Heart right ventricle (tissue), 16 donors: ENCODE results near the gene UTF1. TPM values are rescaled to one million over a fixed set of nuclear protein-coding genes. Genes with fewer than 3 reads are reported as not detected.

Experiments
- ATAC-seq, 8 donors: fragments of 200-7000 bp; cut with Tn5 transposase; one replicate each; pipeline ENCODE4 v1.9.1; 2020; ENCODE audit warnings: mild to moderate bottlenecking in 8 of 8, moderate library complexity in 8 of 8, moderate number of reproducible peaks in 1 of 8
- DNase-seq, 2 donors: peaks; one replicate each; pipeline ENCODE4 v3.0.0-alpha.2; 2020
- H3K27ac ChIP-seq, 10 donors: fragments of 200-600 bp; sonication (generic) in 2 of 10; one replicate each; pipeline versions ENCODE4 v1.5.0 to v1.8.0; 2020 to 2022; ENCODE audit warnings: mild to moderate bottlenecking in 3 of 10
- H3K27me3 ChIP-seq, 7 donors: fragments of 200-600 bp; one replicate each; pipeline ENCODE4 v1.8.0; 2021 to 2022; ENCODE audit warnings: mild to moderate bottlenecking in 2 of 7
- H3K36me3 ChIP-seq, 9 donors: fragments of 200-600 bp; sonication (generic) in 1 of 9; one replicate each; pipeline versions ENCODE4 v1.5.0 to v1.8.0; 2020 to 2022; ENCODE audit warnings: mild to moderate bottlenecking in 2 of 9
- H3K4me1 ChIP-seq, 9 donors: fragments of 200-600 bp; sonication (generic) in 1 of 9; one replicate each; pipeline versions ENCODE4 v1.5.0 to v1.8.0; 2020 to 2022; ENCODE audit warnings: mild to moderate bottlenecking in 4 of 9
- H3K4me3 ChIP-seq, 10 donors: fragments of 200-600 bp; sonication (generic) in 2 of 10; one replicate each; pipeline versions ENCODE4 v1.5.0 to v1.8.0; 2020 to 2022; ENCODE audit warnings: mild to moderate bottlenecking in 7 of 10, moderate library complexity in 2 of 10
- H3K9me3 ChIP-seq, 11 donors: fragments of 200-600 bp in 10 of 11; sonication (generic) in 2 of 11; one replicate each; pipeline versions ENCODE4 v1.5.0 to v1.8.0; 2013 to 2022; ENCODE audit warnings: mild to moderate bottlenecking in 2 of 11, control low read depth in 1 of 11, moderate library complexity in 1 of 11
- WGBS, 2 donors: extraction: QIAGEN DNeasy Blood & Tissue Kit; methylation state at CpG; one replicate each; pipeline ENCODE4 v1.1.7; 2013; ENCODE audit warnings: inconsistent platforms in 1 of 2; 5-methylcytosine and 5-hydroxymethylcytosine counted together
- intact Hi-C, 10 donors: fragments of 100-400 bp; cut with DNase I; formaldehyde crosslinking; loops; one replicate each; pipeline versions ENCODE4 v1.11.1 to v1.14.2; 2022
- polyA plus RNA-seq, 2 donors: library from polyadenylated mRNA; stranded (reverse); fragments of 200-250 nt; gene quantifications; one replicate each; pipeline ENCODE4 v1.2.3, GENCODE V29; 2013
- total RNA-seq, 10 donors: library from RNA; stranded (reverse); fragmentation: NEBNext Ultra II Directional in 3 of 10; extraction: Animal tissue kit (Norgen Biotek cat#: 25700) in 3 of 10; gene quantifications; one replicate each; pipeline versions ENCODE4 v1.2.1 to v1.2.4, GENCODE V29; 2021 to 2023
- TF ChIP-seq, protein P1 (sequence below), 9 donors: fragments of 200-600 bp; sonication (generic) in 2 of 9; IDR thresholded peaks; one replicate each; pipeline versions ENCODE4 v1.5.0 to v1.8.0; 2021 to 2022; ENCODE audit warnings: antibody characterized with exemption in 9 of 9, mild to moderate bottlenecking in 5 of 9, moderate library complexity in 1 of 9
- donor health status: Arrhythmogenic right ventricular cardiomyopathy.
- donor health status: ischemic (EF 13 %, LVEDD 7.1; RV severe dilation, severe dysfunction).
- donor health status: healthy with polysubstance abuse.
- donor health status: DM: no; HTN: yes; CAD: no.
- donor health status: DM: no; HTN: no; CAD: no.
- donor health status: ischemic (EF 25% LVEDD 6.9; RV normal size, moderate dysfunction).
- donor health status: ischemic (EF 25% LVEDD 5.7; RV mildly dilated, moderate dysfunction).
- donor health status: healthy.
- donor health status: DM: yes; HTN: yes; CAD: no.
- donor health status: Ischemic cardiomyopathy.
- donor health status: ischemic (EF 35%, LVEDD 5.7; RV mildly dilated, moderate dysfunction).
- donor health status: nonischemic (EF 11% LVEDD 7.7; RV severe dilation, severe dysfunction).
- donor health status: DM: yes; HTN: yes; CAD: no.
- donor health status: PGD.
- donor health status: ischemic (EF 29% LVEDD 5.4; RV normal size, mild dysfunction).
- donor health status: nonischemic (EF 23%, LVEDD 6.1; RV moderate dilation, normal function).

The UTF1 gene
- total and polyA plus RNA-seq, 12 donors, result not detected

DNA sequence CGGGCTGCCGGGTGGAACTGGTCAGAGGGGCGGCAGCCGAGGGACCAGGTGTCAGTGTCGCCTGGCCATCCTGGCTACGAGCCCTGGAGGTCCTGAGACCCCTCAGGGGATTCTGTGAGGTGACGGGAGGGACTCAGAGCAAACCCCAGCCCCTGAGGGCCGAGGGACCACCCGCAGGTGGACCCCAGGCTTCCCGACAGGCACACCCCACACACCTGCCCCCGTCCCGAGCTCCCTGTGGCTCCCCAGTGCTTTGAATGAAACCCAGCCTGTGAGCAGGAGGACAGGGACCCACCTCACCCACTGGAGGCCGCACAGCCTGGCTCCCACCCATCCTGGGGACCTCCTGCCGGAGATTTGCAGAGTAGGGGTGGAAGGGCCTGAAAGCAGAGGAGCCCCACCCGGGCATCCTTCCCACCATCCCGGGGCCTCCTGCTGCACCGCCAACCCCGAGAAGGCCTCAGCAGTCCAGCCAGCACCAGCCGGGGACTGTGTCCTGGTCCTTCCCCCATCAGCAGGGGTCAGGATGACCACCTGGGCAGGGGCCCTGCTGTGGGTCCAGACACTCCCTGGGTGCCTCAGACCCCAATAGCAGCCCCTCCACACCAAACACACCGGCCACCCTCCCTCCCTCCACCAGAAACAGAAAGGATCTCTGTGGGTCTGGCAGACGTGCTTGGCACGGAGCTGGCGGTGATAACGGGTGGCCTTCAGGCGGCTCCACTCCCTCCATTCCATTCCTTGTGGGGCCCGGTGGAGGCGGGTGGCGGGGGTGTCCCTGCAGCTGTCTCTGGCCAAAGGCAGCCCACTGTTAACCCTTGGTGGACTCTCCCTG is 21.6 kb downstream of the UTF1 start:
- H3K4me1 ChIP-seq, result peaks cover 0 to 8% (median 0%) of the 10 kb centered on the region in 9 donors
- ATAC-seq (peak in 7 of 8 donors; percentile 30 to 57 (median 46)), DNase-seq (no peak)
- no peaks in the 10 kb centered on the region for H3K36me3 ChIP-seq
- no peak overlapping the region for H3K4me3 ChIP-seq
- 49 to 52% methylated on average over 28 of the region's 28 CpGs for WGBS, 2 donors
- TF ChIP-seq, protein P1, sequence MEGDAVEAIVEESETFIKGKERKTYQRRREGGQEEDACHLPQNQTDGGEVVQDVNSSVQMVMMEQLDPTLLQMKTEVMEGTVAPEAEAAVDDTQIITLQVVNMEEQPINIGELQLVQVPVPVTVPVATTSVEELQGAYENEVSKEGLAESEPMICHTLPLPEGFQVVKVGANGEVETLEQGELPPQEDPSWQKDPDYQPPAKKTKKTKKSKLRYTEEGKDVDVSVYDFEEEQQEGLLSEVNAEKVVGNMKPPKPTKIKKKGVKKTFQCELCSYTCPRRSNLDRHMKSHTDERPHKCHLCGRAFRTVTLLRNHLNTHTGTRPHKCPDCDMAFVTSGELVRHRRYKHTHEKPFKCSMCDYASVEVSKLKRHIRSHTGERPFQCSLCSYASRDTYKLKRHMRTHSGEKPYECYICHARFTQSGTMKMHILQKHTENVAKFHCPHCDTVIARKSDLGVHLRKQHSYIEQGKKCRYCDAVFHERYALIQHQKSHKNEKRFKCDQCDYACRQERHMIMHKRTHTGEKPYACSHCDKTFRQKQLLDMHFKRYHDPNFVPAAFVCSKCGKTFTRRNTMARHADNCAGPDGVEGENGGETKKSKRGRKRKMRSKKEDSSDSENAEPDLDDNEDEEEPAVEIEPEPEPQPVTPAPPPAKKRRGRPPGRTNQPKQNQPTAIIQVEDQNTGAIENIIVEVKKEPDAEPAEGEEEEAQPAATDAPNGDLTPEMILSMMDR (IDR thresholded peaks at IDR 0.05), result no peak
- H3K9me3 ChIP-seq, result no peaks in the 10 kb centered on the region
- no peak overlapping the region for H3K27ac ChIP-seq
- intact Hi-C loops, result no loop called here
- H3K27me3 ChIP-seq, result peaks cover 8 to 59% (median 32%) of the 10 kb centered on the region in 7 donors

DNA sequence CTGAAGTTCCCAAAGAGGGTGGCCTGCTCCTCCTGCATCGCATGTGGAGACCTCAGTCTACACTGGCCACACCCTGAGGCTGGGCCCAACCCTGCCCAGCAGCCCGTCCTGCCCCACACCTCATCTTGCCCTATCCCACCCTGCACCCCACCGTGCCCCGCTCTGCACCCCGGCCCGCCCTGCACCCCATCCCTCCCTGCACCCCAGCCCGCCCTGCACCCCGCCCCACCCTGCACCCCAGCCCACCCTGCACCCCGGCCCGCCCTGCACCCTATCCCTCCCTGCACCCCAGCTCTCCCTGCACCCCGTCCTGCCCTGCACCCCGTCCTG is 22.2 kb downstream of the UTF1 start:
- WGBS, 2 donors, result 77% methylated on average over 10 to 12 of the region's 12 CpGs
- Histone ChIP-seq H3K36me3 (no peaks in the 10 kb centered on the region), H3K4me1 (peaks cover 0 to 12% (median under 1%) of the 10 kb centered on the region in 9 donors), H3K4me3 (no peak overlapping the region), H3K9me3 (no peaks in the 10 kb centered on the region), H3K27me3 (peaks cover 8 to 54% (median 26%) of the 10 kb centered on the region in 7 donors), H3K27ac (no peak overlapping the region)
- intact Hi-C loops, result no loop called here
- TF ChIP-seq, protein P1 (IDR thresholded peaks at IDR 0.05), result no peak
- ATAC-seq (peak in 1 of 8 donors; percentile 16), DNase-seq (no peak)

DNA sequence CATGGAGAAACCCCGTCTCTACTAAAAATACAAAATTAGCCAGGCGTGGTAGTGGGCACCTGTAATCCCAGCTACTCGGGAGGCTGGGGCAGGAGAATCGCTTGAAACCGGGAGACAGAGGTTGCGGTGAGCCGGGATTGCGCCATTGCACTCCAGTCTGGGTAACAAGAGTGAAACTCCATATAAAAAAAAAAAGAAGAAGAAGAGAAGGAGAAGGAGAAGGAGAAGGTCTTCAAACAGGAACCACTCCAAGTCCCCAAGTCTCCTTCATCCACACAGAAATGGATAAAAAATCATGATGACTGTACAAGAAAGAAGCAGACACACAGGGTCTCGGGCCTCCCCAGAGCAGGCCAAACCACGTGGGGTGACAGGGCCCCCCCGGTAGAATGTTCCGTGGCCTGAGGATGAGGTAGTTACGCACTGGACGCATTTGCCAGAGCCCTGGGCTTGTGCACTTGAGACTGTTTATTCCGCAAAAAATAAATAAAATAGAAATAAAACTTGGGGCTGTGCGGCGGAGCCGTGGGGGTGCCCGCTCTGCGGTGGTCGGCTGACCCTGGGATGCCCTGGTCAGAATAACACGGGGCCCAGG is 23.4 kb downstream of the UTF1 start:
- no peak for DNase-seq
- H3K4me3 ChIP-seq, result no peak overlapping the region
- ATAC-seq, result no peak
- peaks cover 0 to 42% (median 14%) of the 10 kb centered on the region in 7 donors for H3K27me3 ChIP-seq
- peak overlapping the region in 1 of 10 donors; percentile 62 for H3K27ac ChIP-seq
- H3K9me3 ChIP-seq, result no peaks in the 10 kb centered on the region
- H3K36me3 ChIP-seq, result no peaks in the 10 kb centered on the region
- peaks cover 3 to 25% (median 14%) of the 10 kb centered on the region in 9 donors for H3K4me1 ChIP-seq
- intact Hi-C loops, result no loop called here
- 83 to 87% methylated on average over 22 of the region's 22 CpGs for WGBS, 2 donors
- TF ChIP-seq, protein P1 (IDR thresholded peaks at IDR 0.05), result no peak

DNA sequence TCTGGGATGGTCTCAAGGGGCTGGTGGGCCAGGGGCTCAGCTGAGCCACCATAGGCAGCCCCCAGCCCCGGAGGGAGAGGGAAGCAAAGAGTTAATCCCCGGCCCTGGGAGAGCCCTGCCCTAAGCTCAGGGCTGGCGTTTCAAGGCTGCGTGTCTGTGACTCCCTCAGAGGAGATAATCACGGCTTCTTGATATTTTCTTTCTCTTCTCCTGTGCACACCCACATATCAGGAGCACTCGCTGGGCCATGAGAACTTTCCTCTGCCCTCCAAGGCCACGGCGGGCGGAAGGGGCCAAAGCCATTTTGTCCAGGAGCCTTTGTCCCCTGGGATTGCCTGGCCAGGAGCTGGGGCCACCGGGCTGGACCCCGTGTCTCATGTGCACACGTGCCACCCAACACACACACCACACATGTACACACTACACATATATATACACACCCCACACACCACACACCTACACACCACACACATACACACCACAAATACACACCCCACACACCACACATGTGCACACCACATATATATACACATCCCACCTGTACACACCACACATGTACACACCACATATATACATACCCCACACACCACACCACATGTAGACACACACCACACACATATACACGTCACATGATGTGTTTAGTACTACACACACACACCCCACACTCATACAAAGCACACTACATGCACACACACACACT is 24.6 kb downstream of the UTF1 start:
- Histone ChIP-seq H3K4me1 (peaks cover 3 to 36% (median 22%) of the 10 kb centered on the region in 9 donors), H3K4me3 (no peak overlapping the region), H3K36me3 (no peaks in the 10 kb centered on the region), H3K9me3 (no peaks in the 10 kb centered on the region), H3K27ac (no peak overlapping the region), H3K27me3 (peaks cover 0 to 30% (median 11%) of the 10 kb centered on the region in 7 donors)
- DNase-seq, result no peak
- TF ChIP-seq, protein P1 (IDR thresholded peaks at IDR 0.05), result no peak
- 44 to 49% methylated on average over 13 of the region's 13 CpGs for WGBS, 2 donors
- intact Hi-C loops, result no loop called here
- ATAC-seq, result no peak
